ENCODE results near the gene ZMAT3. TPM values are rescaled to one million over a fixed set of nuclear protein-coding genes. Genes with fewer than 3 reads are reported as not detected.
A peak's percentile ranks its signal among the peaks of the same experiment; 100 is the strongest.

Gene ZMAT3
- total RNA-seq, 1 donor from 2014 or later = 49.3 TPM

- Histone ChIP-seq H3K27me3 (ENCODE audit: control insufficient read depth, insufficient read depth, low read length) (no peaks in the 10 kb centered on the region), H3K4me3 (ENCODE audit: low read depth, low read length) (no peak overlapping the region), H3K36me3 (ENCODE audit: control insufficient read depth, insufficient read depth, low read length) (no peaks in the 10 kb centered on the region)
- TF ChIP-seq CTCF (IDR thresholded peaks at IDR 0.05; ENCODE audit: insufficient read depth, low read length, poor library complexity, severe bottlenecking) = no peak
- DNase-seq (ENCODE audit: low read depth) = no peak
Observed at GRCh38 chr3:179074656-179075055, 3.0 kb upstream of the ZMAT3 start.

GRCh38 chr3:179073816-179074215 lies 2.2 kb upstream of the ZMAT3 start:
- Histone ChIP-seq H3K36me3 (ENCODE audit: control insufficient read depth, insufficient read depth, low read length) (no peaks in the 10 kb centered on the region), H3K4me3 (ENCODE audit: low read depth, low read length) (no peak overlapping the region), H3K27me3 (ENCODE audit: control insufficient read depth, insufficient read depth, low read length) (no peaks in the 10 kb centered on the region)
- no peak for TF ChIP-seq CTCF (IDR thresholded peaks at IDR 0.05; ENCODE audit: insufficient read depth, low read length, poor library complexity, severe bottlenecking)
- no peak for DNase-seq (ENCODE audit: low read depth)

DNA sequence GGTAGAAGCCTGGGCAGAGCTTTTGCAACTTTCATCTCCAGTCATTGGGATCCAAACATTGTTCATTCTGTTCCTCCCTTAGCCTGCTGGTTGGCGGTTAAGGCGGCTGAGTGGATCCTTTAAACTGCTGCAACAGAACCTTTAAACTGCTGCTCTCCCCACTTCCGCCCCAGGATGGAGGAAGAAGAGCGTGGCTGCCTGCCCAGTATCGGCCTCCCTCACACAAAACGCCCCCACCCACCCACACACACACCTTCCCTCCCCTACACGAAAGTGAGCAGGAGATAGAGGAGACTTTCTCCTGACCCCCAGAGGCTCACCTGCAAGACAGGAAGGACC lies 460 bp upstream of the ZMAT3 start:
- Histone ChIP-seq H3K27me3 (ENCODE audit: control insufficient read depth, insufficient read depth, low read length) (no peaks in the 10 kb centered on the region), H3K4me3 (ENCODE audit: low read depth, low read length) (peak overlapping the region; percentile 77), H3K36me3 (ENCODE audit: control insufficient read depth, insufficient read depth, low read length) (peaks cover 1% of the 10 kb centered on the region)
- no peak for DNase-seq (ENCODE audit: low read depth)
- TF ChIP-seq CTCF (IDR thresholded peaks at IDR 0.05; ENCODE audit: insufficient read depth, low read length, poor library complexity, severe bottlenecking) = no peak

DNA sequence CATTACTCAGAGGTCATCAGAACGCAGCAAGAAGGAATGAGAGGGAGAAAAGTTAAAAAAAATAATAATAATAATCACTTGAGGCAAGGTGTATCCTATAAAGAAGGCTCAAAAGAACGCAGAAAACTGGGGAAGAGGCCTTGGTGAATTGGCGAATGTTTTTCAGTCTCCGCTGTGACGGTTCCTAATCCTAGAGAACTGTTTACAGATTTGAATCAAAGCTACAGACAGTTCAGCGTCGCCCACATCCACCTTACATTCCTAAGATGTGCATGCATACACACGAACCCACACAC lies 634 bp downstream of the ZMAT3 start:
- peak overlapping the region; percentile 77 for H3K4me3 ChIP-seq (ENCODE audit: low read depth, low read length)
- DNase-seq (ENCODE audit: low read depth) = no peak
- H3K36me3 ChIP-seq (ENCODE audit: control insufficient read depth, insufficient read depth, low read length) = peaks cover 1% of the 10 kb centered on the region
- no peaks in the 10 kb centered on the region for H3K27me3 ChIP-seq (ENCODE audit: control insufficient read depth, insufficient read depth, low read length)
- TF ChIP-seq CTCF (IDR thresholded peaks at IDR 0.05; ENCODE audit: insufficient read depth, low read length, poor library complexity, severe bottlenecking) = no peak

DNA sequence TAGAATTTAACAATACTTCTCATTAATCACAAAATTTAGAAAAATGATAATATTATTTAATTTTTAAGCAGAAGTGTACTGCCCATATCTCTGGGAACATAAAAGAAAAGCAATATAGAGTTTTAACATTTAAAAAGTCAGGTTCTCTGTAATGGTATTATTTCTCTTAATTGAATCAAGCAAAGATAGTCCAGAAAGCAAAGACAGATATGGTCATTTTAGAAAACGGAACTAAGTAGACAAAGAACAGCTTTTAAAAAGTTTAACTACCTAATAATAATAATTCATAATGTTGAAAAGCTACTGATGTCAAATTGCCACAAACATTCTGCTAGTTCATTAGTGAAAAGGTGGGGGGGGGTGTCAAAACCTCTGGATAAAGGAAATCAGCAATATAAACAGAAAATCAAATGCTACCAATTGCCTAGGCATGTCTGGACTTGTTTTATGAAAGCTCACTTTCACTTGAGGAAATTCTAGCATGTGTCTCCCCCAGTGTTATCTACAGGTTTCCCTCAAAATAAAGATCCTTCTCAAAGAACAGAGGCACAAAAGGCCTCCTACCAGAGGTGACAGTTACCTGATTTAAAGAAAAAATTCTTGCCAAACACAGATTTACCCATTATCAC lies 1.7 kb downstream of the ZMAT3 start:
- Histone ChIP-seq H3K27me3 (ENCODE audit: control insufficient read depth, insufficient read depth, low read length) (no peaks in the 10 kb centered on the region), H3K36me3 (ENCODE audit: control insufficient read depth, insufficient read depth, low read length) (peaks cover 1% of the 10 kb centered on the region), H3K4me3 (ENCODE audit: low read depth, low read length) (peak overlapping the region; percentile 77)
- no peak for TF ChIP-seq CTCF (IDR thresholded peaks at IDR 0.05; ENCODE audit: insufficient read depth, low read length, poor library complexity, severe bottlenecking)
- DNase-seq (ENCODE audit: low read depth) = no peak

DNA sequence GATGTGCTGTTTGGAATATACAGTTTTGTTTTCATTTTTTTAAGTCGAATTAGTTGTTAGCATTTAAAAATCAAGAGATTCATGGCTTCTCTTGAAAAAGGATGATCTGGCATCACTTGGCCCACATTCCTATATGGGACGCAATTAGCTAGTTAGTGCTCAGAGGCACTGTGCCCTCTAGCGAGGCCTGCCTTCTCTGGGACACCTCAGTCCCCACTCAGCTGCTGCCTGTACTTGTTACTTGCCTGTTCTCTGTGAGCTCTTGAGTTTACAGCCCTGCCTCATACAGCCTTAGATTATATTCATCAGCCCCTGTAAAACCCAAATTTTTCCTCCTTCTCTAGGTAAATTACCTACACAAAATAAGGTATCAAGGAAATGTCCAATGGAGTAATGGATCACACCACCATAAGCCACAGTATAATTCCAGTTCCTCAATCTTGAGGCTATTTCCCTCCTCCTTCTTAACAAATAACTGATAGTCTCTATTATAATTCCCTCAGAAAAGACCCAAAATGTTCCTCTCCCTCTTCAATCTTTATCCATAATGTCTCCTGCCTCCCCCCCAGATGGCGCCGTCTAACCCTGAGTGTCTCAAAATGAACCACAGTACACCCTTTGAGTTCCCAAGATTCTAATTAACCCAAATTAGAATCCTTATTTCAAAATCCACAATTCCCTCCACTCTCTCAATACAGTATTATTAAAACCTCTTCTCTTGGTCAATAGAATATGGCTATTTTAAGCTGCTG lies 2.7 kb downstream of the ZMAT3 start:
- DNase-seq (ENCODE audit: low read depth) = no peak
- no peaks in the 10 kb centered on the region for H3K27me3 ChIP-seq (ENCODE audit: control insufficient read depth, insufficient read depth, low read length)
- peak overlapping the region; percentile 7 for H3K4me3 ChIP-seq (ENCODE audit: low read depth, low read length)
- H3K36me3 ChIP-seq (ENCODE audit: control insufficient read depth, insufficient read depth, low read length) = peaks cover 1% of the 10 kb centered on the region
- TF ChIP-seq CTCF (IDR thresholded peaks at IDR 0.05; ENCODE audit: insufficient read depth, low read length, poor library complexity, severe bottlenecking) = peak; percentile 51
